Upper lobe of right lung (tissue), 1 donor: ENCODE measurements around the gene CYB5R4. TPM values are rescaled to one million over a fixed set of nuclear protein-coding genes. Genes with fewer than 3 reads are reported as not detected.

Experiments
- ATAC-seq: fragments of 200-7000 bp; cut with Tn5 transposase; one replicate; pipeline ENCODE4 v1.9.1; 2020; ENCODE audit warnings: mild to moderate bottlenecking, moderate library complexity
- DNase-seq: peaks from one replicate; pipeline ENCODE4 v3.0.0-alpha.2; 2020
- H3K27ac ChIP-seq: fragments of 200-600 bp; one replicate; pipeline ENCODE4 v1.8.0; 2022
- H3K27me3 ChIP-seq: fragments of 200-600 bp; one replicate; pipeline ENCODE4 v1.8.0; 2022; ENCODE audit warnings: mild to moderate bottlenecking
- H3K36me3 ChIP-seq: fragments of 200-600 bp; one replicate; pipeline ENCODE4 v1.8.0; 2022
- H3K4me1 ChIP-seq: fragments of 200-600 bp; one replicate; pipeline ENCODE4 v1.8.0; 2022
- H3K4me3 ChIP-seq: fragments of 200-600 bp; one replicate; pipeline ENCODE4 v1.8.0; 2022; ENCODE audit warnings: mild to moderate bottlenecking
- H3K9me3 ChIP-seq: fragments of 200-600 bp; one replicate; pipeline ENCODE4 v1.8.0; 2022
- CTCF ChIP-seq: fragments of 200-600 bp; IDR thresholded peaks from one replicate; pipeline ENCODE4 v1.8.0; 2022; ENCODE audit warnings: antibody characterized with exemption
- intact Hi-C: fragments of 100-400 bp; cut with DNase I; formaldehyde crosslinking; loops from one replicate; pipeline ENCODE4 v1.11.0; 2022
- total RNA-seq: library from RNA; stranded (reverse); fragmentation: NEBNext Ultra II Directional; extraction: Animal tissue kit (Norgen Biotek cat#: 25700); gene quantifications from one replicate; pipeline ENCODE4 v1.2.1, GENCODE V29; 2021
- donor health status: DM: no; HTN: yes; CAD: no; lungs with severe emphysema.

CYB5R4 gene
- total RNA-seq, 1 donor from 2014 or later, result 24.4 TPM

GRCh38 chr6:83849127-83849526, 10.4 kb upstream of the CYB5R4 start:
- TF ChIP-seq CTCF, result no peak
- peaks cover 41% of the 10 kb centered on the region for H3K27me3 ChIP-seq
- H3K9me3 ChIP-seq, result no peaks in the 10 kb centered on the region
- intact Hi-C loops, result no loop called here
- ATAC-seq, result no peak
- no peak overlapping the region for H3K4me3 ChIP-seq
- H3K36me3 ChIP-seq, result no peaks in the 10 kb centered on the region
- DNase-seq, result no peak
- H3K4me1 ChIP-seq, result peaks cover 13% of the 10 kb centered on the region
- H3K27ac ChIP-seq, result no peak overlapping the region

- H3K9me3 ChIP-seq, result no peaks in the 10 kb centered on the region
- intact Hi-C loops, result no loop called here
- no peak for ATAC-seq
These were observed 9.9 kb upstream of the CYB5R4 start for GRCh38 chr6:83849610-83850009.

GRCh38 chr6:83852528-83853177, 6.8 kb upstream of the CYB5R4 start:
- no peak overlapping the region for H3K27ac ChIP-seq
- intact Hi-C loops, result no loop called here
- no peaks in the 10 kb centered on the region for H3K9me3 ChIP-seq
- H3K36me3 ChIP-seq, result no peaks in the 10 kb centered on the region
- H3K4me1 ChIP-seq, result peaks cover 13% of the 10 kb centered on the region
- DNase-seq (no peak), ATAC-seq (no peak)
- H3K27me3 ChIP-seq, result peaks cover 58% of the 10 kb centered on the region
- H3K4me3 ChIP-seq, result peak overlapping the region; percentile 43
- no peak for TF ChIP-seq CTCF

More at GRCh38 chr6:83849610-83850009, 9.9 kb upstream of the CYB5R4 start:
- no peaks in the 10 kb centered on the region for H3K36me3 ChIP-seq
- no peak for TF ChIP-seq CTCF
- no peak overlapping the region for H3K4me3 ChIP-seq
- peaks cover 46% of the 10 kb centered on the region for H3K27me3 ChIP-seq
- peaks cover 13% of the 10 kb centered on the region for H3K4me1 ChIP-seq
- DNase-seq, result no peak
- H3K27ac ChIP-seq, result no peak overlapping the region

GRCh38 chr6:83853178-83854000, 6.1 kb upstream of the CYB5R4 start, which contains the start of gene RIPPLY2:
Gene RIPPLY2, plus strand, starts transcription at chr6:83853360. Its CDS starts 57 bp downstream, at chr6:83853417.
- Histone ChIP-seq H3K27me3 (peaks cover 58% of the 10 kb centered on the region), H3K4me1 (peaks cover 13% of the 10 kb centered on the region), H3K9me3 (no peaks in the 10 kb centered on the region), H3K4me3 (peak within 1 kb of the TSS; percentile 43), H3K36me3 (no peaks in the 10 kb centered on the region), H3K27ac (no peak within 1 kb of the TSS)
- TF ChIP-seq CTCF, result no peak
- intact Hi-C loops, result no loop called here
- DNase-seq (no peak), ATAC-seq (peak; percentile 74)

GRCh38 chr6:83854001-83854501, 5.4 kb upstream of the CYB5R4 start:
- DNase-seq, result no peak
- intact Hi-C loops, result no loop called here
- Histone ChIP-seq H3K27me3 (peaks cover 58% of the 10 kb centered on the region), H3K4me3 (peak overlapping the region; percentile 43), H3K4me1 (peaks cover 16% of the 10 kb centered on the region), H3K27ac (no peak overlapping the region), H3K36me3 (no peaks in the 10 kb centered on the region), H3K9me3 (no peaks in the 10 kb centered on the region)
- ATAC-seq, result no peak
- TF ChIP-seq CTCF, result no peak
